ENCODE data around the gene ZBTB17. TPM values are rescaled to one million over a fixed set of nuclear protein-coding genes. Genes with fewer than 3 reads are reported as not detected.
"Not testable (repeated sequence)": the region's sequence is repeated elsewhere in the genome, so short reads cannot be mapped to it uniquely, and the experiment has no call there.

Gene ZBTB17
- total RNA-seq, 1 experiment from 2014 or later: 62.6 TPM

DNA sequence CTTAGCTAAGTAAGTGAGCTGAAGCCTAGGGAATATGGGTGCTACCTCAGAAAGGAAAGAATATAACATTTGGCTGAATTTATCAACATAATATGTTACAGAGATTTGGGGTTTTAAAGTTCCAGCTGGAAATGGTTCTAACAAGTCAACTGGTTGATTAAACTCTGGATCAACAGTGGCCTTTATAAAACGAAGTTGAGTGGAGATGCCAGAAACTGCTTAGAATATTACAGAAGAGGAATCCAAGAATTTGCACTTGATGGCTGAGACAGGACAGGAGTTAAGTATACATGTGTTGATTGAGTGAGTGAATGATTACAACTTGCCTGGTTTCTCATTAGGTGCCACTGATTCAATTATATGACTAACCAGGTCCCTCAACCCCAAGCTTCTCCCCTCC lies 7.4 kb upstream of the ZBTB17 start:
- Histone ChIP-seq H3K36me3 (replicated peaks; ENCODE audit: control insufficient read depth, insufficient read depth, low read length) (no peaks in the 10 kb centered on the region), H3K4me3 (ENCODE audit: insufficient read depth, low read depth, low read length) (no peak overlapping the region), H3K27me3 (ENCODE audit: control insufficient read depth, insufficient read depth, low read length) (no peaks in the 10 kb centered on the region; the same call in 1 of the 2 replicates)
- DNase-seq: no peak

DNA sequence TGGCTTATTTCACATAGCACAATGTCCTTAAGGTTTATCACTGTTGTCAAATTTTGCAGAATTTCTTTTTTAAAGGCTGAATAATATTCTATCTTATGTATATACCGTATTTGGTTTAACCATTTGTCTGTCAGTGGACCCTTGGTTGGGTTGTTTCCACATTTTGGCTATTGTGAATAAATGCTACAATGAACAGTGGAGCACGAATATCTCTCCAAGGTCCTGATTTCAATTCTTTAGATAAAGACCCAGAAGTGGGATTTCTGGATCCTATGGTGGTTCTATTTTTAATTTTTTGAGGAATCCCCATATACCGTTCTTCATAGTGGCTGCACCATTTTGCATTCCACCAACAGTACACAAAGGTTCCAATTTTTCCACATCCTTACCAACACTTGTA lies 5.8 kb upstream of the ZBTB17 start:
- Histone ChIP-seq H3K27me3 (ENCODE audit: control insufficient read depth, insufficient read depth, low read length) (no peaks in the 10 kb centered on the region; the same call in 1 of the 2 replicates), H3K36me3 (replicated peaks; ENCODE audit: control insufficient read depth, insufficient read depth, low read length) (no peaks in the 10 kb centered on the region), H3K4me3 (ENCODE audit: insufficient read depth, low read depth, low read length) (no peak overlapping the region)
- DNase-seq: no peak

DNA sequence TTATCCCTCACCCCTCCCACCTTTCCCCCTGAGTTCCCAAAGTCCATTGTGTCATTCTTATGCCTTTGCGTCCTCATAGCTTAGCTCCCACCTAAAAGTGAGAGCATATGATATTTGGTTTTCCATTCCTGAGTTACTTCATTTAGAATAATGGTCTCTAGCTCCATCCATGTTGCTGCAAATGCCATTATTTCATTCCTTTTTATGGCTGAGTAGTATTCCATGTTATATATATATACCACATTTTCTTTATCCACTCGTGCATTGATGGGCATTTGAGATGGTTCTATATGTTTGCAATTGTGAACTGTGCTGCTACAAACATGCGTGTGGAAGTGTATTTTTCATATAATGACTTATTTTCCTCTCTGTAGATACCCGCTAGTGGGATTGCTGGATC lies 2.0 kb upstream of the ZBTB17 start:
- not testable (repeated sequence) for DNase-seq; H3K36me3 ChIP-seq (replicated peaks; ENCODE audit: control insufficient read depth, insufficient read depth, low read length); H3K27me3 ChIP-seq (ENCODE audit: control insufficient read depth, insufficient read depth, low read length); H3K4me3 ChIP-seq (ENCODE audit: insufficient read depth, low read depth, low read length)

DNA sequence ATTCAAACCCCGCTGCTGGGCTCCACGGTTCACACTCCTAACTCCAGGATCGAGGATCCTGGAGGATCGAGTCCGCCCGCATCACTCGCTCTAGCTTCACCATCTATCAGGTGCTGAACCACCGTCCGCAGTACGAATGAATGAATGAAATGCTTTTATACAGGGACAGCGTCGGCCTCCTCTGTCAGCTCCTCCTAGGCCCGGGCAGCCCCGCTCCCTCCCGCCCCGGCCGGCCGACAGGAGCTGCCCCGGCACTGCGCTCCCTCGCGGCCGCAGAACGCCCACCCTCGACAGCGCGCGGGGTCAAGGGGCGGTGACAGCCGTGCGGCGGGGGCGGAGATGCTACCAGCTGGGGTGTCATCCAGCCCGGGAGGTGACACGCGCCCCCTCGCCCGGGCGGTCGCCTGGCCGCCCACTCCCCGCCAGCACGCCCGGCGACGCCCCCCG lies 520 bp downstream of the ZBTB17 start:
- no peaks in the 10 kb centered on the region for H3K27me3 ChIP-seq (ENCODE audit: control insufficient read depth, insufficient read depth, low read length)
- H3K36me3 ChIP-seq (replicated peaks; ENCODE audit: control insufficient read depth, insufficient read depth, low read length): 0 out of 2 replicates have a peak, but pooled peaks cover 3% of the 10 kb centered on the region
- DNase-seq: peak; percentile 94
- peak overlapping the region; percentile 76 for H3K4me3 ChIP-seq (ENCODE audit: insufficient read depth, low read depth, low read length)

DNA sequence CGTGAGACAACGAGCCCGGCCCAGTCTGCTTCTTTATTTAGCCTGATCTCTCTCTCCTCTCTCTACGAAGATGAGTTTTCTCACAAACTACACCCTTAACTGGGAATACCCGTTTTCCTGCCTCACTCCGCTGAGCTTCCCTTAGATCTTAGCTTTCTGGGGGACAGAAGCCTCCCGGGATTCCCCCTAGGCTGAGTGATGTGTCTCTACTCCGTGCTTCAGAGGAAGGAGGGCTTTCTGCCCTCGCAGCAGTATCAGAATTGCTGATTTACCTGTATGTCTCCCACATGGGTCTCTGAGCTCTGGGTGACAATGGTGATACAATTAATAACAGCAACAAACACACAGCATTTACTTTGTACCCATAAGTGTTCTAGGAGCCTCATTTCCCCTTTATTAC lies 1.0 kb downstream of the ZBTB17 start:
- no peak for DNase-seq
- H3K27me3 ChIP-seq (ENCODE audit: control insufficient read depth, insufficient read depth, low read length): no peaks in the 10 kb centered on the region
- 0 out of 2 replicates have a peak, but pooled peaks cover 3% of the 10 kb centered on the region for H3K36me3 ChIP-seq (replicated peaks; ENCODE audit: control insufficient read depth, insufficient read depth, low read length)
- H3K4me3 ChIP-seq (ENCODE audit: insufficient read depth, low read depth, low read length): peak overlapping the region; percentile 76

DNA sequence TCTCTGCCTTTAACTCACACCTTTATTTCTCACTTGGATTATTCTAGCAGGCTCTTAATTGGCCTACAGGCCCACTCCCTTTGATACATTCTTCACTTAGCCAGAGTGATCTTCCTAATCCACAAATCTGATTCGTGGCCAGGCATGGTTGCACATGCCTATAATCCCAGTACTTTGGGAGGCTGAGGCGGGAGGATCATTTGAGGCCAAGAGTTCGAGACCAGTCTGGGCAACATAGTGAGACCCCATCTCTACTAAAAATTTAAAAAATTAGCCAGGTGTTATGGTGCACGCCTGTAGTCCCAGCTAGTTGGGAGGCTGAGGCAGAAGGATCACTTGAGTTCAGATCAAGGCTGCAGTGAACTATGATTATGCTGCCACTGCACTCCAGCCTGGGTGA lies 2.1 kb downstream of the ZBTB17 start:
- no peaks in the 10 kb centered on the region for H3K27me3 ChIP-seq (ENCODE audit: control insufficient read depth, insufficient read depth, low read length)
- H3K4me3 ChIP-seq (ENCODE audit: insufficient read depth, low read depth, low read length): no peak overlapping the region
- H3K36me3 ChIP-seq (replicated peaks; ENCODE audit: control insufficient read depth, insufficient read depth, low read length): 0 out of 2 replicates have a peak, but pooled peaks cover 3% of the 10 kb centered on the region
- DNase-seq: no peak

DNA sequence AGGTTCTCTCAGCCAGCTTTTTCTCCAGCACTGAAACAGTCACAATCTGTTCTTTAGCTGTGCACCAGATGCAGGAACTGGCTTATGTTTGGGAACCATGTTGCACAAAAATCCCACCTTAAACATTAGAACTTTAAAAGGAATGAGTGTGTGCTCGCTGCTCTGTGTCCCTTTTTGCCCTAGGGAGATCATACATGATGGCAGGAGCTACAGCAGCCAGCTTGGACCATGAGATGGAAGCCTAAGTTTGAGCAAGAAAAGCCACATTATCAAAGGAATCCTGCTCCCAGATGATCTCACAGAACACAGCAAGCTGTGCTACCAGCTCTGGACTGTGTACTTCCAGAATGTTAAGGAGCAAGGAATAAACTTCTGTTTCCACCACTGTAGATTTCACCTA lies 3.5 kb downstream of the ZBTB17 start:
- DNase-seq: no peak
- H3K4me3 ChIP-seq (ENCODE audit: insufficient read depth, low read depth, low read length): no peak overlapping the region
- H3K36me3 ChIP-seq (replicated peaks; ENCODE audit: control insufficient read depth, insufficient read depth, low read length): peaks cover 3% of the 10 kb centered on the region; the same call in 1 of the 2 replicates
- H3K27me3 ChIP-seq (ENCODE audit: control insufficient read depth, insufficient read depth, low read length): no peaks in the 10 kb centered on the region

DNA sequence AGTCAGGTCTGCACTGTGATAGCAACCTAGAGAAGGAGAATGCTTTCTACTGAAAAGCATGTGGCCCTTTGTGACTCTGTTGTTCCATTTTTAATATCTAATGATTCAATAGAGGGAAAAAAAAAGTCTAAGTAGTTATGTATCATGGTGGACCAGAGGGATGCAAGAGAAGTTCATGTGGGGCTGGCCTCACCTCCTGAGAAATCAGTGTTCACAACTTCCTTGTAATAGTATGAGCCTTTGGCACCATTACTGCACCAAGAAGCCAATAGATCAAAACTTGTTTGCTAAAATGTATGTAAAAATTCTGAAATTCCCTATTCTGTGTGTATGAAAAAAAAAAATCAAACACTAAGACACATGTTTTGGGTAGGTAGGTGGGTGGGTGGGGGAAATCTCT lies 5.0 kb downstream of the ZBTB17 start:
- Histone ChIP-seq H3K36me3 (replicated peaks; ENCODE audit: control insufficient read depth, insufficient read depth, low read length) (peaks cover 3% of the 10 kb centered on the region; the same call in 1 of the 2 replicates), H3K4me3 (ENCODE audit: insufficient read depth, low read depth, low read length) (no peak overlapping the region), H3K27me3 (ENCODE audit: control insufficient read depth, insufficient read depth, low read length) (no peaks in the 10 kb centered on the region)
- no peak for DNase-seq

DNA sequence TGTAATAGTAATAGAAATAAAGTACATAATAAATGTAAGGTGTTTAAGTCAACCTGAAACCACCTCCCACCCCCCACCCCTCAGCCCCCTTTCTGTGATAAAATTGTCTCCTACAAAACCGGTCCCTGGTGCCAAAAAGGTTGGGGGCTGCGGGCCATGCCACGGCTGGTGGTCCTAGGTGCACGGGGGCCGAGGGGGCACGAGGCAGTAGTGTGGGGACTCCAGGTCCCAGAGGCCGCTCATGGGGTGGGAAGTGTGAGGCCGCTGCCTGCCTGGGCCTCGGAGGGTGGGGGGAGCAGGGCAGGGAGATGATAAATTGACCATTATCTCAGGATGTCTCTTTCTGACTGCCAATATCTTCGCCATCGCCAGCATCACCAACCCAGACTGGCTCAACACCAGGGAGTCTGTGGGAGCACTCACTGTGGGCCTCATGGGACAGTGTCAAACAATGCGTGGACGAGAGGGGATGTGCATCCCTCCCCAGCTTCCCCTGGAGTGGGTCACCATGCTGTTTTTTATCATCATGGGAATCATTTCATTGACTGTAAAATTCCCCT lies 6.5 kb downstream of the ZBTB17 start:
- H3K27me3 ChIP-seq (ENCODE audit: control insufficient read depth, insufficient read depth, low read length): no peaks in the 10 kb centered on the region
- no peak for DNase-seq
- H3K4me3 ChIP-seq (ENCODE audit: insufficient read depth, low read depth, low read length): no peak overlapping the region
- H3K36me3 ChIP-seq (replicated peaks; ENCODE audit: control insufficient read depth, insufficient read depth, low read length): peaks cover 3% of the 10 kb centered on the region; the same call in 1 of the 2 replicates

DNA sequence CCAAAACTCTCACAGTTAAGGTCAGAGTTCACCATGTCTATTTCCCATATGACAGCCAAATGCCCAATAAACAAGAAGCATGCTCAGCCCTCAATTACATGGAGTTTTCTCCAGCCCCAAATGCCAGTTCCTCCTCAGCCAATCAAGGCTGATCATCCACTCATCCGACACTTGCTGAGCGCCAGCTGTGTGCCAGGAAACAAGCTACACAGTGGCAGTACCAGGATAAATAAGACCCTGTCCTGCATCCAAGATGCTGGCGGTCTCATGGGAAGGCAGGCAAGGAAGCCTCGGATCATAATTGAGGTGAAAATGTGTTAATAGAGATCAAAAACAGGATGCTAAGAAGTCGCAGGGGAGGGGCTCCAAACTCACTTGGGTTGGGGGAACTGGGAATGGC lies 7.7 kb downstream of the ZBTB17 start:
- no peak for DNase-seq
- H3K27me3 ChIP-seq (ENCODE audit: control insufficient read depth, insufficient read depth, low read length): no peaks in the 10 kb centered on the region
- H3K36me3 ChIP-seq (replicated peaks; ENCODE audit: control insufficient read depth, insufficient read depth, low read length): peaks cover 3% of the 10 kb centered on the region; the same call in 1 of the 2 replicates
- no peak overlapping the region for H3K4me3 ChIP-seq (ENCODE audit: insufficient read depth, low read depth, low read length)

DNA sequence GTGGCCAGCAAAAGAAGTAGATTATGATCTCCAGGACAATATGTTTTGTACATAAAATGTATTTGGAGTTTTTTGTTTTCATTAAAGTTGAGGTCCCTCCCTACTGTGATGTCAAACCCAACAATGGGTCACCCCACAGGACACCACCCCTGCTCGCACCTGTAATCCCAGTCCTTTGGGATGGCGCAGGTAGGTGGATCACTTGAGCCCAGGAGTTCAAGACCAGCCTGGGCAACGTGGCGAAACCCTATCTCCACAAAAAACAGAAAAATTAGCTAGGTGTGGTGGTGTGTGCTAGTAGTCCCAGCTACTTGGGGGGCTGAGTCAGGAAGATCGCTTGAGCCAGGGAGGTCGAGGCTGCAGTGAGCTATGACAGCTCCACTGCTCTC lies 9.0 kb downstream of the ZBTB17 start:
- DNase-seq: no peak
- Histone ChIP-seq H3K36me3 (replicated peaks; ENCODE audit: control insufficient read depth, insufficient read depth, low read length) (no peaks in the 10 kb centered on the region; the same call in 1 of the 2 replicates), H3K4me3 (ENCODE audit: insufficient read depth, low read depth, low read length) (no peak overlapping the region), H3K27me3 (ENCODE audit: control insufficient read depth, insufficient read depth, low read length) (no peaks in the 10 kb centered on the region)

DNA sequence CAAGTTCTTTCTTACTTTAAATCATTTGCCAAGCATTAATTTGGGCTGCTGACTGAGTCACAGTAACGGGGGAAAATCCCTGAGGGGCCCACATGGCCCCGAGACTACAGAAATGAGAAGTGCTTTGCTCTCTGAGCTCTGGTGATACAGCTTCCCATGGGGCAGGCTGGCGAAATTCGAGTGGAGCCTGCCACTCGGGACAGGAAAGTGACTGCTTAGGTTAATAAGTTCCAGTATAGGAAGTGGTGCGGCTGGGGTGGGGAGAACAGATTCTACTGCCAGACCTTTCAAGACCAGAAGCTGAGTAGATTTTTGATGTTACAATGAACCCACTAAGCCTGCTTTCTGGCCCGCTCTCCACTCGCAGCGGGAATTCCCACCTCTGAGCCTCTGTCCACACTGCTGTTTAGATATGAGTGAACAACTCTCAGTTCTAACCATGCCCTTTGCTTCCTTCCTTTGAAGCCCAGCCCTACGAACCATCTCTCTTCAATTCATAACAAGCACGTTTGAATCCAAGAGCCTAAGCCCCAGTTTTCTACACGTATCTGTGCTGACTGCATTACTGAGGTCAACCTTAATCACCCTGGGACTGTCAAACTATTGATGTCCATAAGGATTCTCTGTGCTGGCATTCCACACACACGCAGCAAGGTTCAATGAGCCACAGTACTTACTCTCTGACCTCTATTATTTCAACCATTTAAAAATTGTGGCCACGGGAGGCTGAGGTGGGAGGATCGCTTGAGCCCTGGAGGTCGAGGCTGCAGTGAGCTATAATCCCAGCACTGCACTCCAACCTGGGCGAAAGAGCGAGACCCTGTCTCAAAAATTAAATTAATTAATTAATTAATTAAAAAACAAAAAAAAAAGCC lies 9.6 kb downstream of the ZBTB17 start:
- no peaks in the 10 kb centered on the region; the same call in 1 of the 2 replicates for H3K36me3 ChIP-seq (replicated peaks; ENCODE audit: control insufficient read depth, insufficient read depth, low read length)
- no peak for DNase-seq
- H3K4me3 ChIP-seq (ENCODE audit: insufficient read depth, low read depth, low read length): no peak overlapping the region
- H3K27me3 ChIP-seq (ENCODE audit: control insufficient read depth, insufficient read depth, low read length): no peaks in the 10 kb centered on the region

DNA sequence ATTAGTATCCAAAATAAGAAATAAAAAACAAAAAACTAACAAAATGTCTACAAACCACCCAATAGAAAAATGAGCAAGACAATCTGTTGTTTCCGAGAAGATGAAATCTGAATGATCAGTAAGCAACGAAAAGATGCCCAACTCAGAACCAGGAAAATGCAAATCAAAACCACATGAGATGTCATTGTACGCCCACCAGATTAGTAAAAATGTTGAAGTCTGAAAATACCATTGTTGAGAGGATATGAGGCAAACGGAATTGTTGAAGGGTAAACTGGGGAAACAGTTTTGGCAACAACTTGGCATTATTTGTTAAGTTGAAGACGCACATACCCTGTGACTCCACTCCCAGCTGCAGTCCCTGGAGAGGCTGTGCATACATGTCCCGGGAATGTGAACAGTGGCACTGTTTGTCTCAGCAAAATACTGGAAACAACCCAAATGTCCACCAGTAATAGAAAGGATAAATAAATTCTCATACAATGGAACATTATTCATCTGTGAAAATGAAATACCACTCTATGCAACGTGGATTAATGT lies 10.6 kb downstream of the ZBTB17 start:
- Histone ChIP-seq H3K4me3 (ENCODE audit: insufficient read depth, low read depth, low read length) (no peak overlapping the region), H3K27me3 (ENCODE audit: control insufficient read depth, insufficient read depth, low read length) (no peaks in the 10 kb centered on the region), H3K36me3 (replicated peaks; ENCODE audit: control insufficient read depth, insufficient read depth, low read length) (no peaks in the 10 kb centered on the region; the same call in 1 of the 2 replicates)
- DNase-seq: no peak

DNA sequence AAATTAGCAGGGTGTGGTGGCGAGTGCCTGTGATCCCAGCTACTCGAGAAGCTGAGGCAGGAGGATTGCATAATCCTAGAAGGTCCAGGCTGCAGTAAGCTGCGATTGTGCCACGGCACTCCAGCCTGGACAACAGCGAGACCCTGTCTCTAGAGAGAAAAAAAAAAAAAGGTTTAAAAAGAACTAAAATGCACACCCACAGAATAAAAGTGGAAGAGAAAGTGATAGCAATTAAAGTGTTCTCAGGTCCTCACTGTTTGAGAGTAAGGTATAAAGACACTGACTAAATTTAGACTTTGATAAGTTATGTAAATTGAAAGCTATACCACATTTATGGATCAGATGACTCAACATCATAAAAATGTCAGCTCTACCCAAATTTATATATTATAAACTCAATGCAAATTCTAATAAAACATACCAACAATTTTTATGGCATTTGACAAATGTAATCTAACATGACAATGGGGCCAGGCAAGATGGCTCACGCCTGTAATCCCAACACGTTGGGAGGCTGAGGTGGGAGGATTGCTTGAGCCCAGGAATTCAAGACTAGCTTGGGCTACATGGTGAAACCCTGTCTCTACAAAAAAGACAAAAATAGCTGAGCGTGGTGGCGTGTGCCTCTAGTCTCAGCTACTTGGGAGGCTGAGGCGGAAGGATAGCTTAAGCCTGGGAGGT lies 11.8 kb downstream of the ZBTB17 start:
- Histone ChIP-seq H3K4me3 (ENCODE audit: insufficient read depth, low read depth, low read length) (no peak overlapping the region), H3K27me3 (ENCODE audit: control insufficient read depth, insufficient read depth, low read length) (no peaks in the 10 kb centered on the region)
- no peak for DNase-seq

More for the DNA sequence above, 11.8 kb downstream of the ZBTB17 start:
- H3K36me3 ChIP-seq (replicated peaks; ENCODE audit: control insufficient read depth, insufficient read depth, low read length): no peaks in the 10 kb centered on the region; the same call in 1 of the 2 replicates
